PC-9 (cell line): Measurements from ENCODE around the gene SIK3.

ENCODE experiments used
- EZH2 ChIP-seq: fragments of 200-600 bp; sonication (generic); IDR thresholded peaks from 2 replicates; pipeline ENCODE4 v1.8.0; 2017; ENCODE audit warnings: antibody characterized with exemption, low read depth
- TF ChIP-seq, protein P1 (sequence below): fragments of 200-600 bp; sonication (generic); conservative IDR thresholded peaks from 2 replicates; pipeline ENCODE4 v1.6.1; 2017; ENCODE audit warnings: mixed run types, antibody characterized with exemption, mild to moderate bottlenecking, moderate library complexity

DNA sequence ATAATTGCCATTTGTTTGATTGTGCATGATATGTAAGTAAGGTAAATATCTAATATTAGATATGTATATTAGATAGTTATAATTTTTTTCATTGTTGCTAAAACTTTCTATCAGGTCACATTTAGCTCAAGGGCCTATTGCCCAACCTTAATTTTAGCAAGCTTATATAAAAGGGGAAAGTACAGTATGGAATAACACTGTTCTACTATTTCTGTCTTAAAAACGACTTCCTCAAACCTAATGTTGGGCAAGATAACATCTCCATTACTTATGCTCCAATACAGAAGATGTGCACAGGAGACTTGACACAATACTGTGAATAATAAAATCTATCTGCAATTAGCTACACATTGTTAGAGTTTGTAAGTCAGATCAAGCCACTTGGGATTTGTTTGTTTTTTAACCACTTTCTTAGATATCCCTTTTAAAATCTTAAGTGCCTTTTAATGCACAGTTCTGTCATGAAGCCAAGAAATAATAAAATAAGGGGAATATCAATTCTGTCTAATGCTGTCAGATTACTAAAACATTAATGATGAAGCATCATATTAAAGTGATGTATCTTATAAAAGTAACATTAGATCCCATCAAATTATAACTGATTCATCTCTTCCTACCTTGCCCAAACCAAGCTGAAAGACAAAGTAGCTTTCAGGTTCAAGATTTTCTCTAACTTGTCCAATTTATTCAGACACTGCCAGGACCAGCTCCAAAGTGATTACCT, 98.1 kb downstream of the SIK3 start:
- no peak for TF ChIP-seq EZH2
- TF ChIP-seq, protein P1, sequence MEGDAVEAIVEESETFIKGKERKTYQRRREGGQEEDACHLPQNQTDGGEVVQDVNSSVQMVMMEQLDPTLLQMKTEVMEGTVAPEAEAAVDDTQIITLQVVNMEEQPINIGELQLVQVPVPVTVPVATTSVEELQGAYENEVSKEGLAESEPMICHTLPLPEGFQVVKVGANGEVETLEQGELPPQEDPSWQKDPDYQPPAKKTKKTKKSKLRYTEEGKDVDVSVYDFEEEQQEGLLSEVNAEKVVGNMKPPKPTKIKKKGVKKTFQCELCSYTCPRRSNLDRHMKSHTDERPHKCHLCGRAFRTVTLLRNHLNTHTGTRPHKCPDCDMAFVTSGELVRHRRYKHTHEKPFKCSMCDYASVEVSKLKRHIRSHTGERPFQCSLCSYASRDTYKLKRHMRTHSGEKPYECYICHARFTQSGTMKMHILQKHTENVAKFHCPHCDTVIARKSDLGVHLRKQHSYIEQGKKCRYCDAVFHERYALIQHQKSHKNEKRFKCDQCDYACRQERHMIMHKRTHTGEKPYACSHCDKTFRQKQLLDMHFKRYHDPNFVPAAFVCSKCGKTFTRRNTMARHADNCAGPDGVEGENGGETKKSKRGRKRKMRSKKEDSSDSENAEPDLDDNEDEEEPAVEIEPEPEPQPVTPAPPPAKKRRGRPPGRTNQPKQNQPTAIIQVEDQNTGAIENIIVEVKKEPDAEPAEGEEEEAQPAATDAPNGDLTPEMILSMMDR = no peak
